Activated CD8-positive, alpha-beta memory T cell treated with anti-CD3 and anti-CD28 coated beads, Interleukin-2, amount 10 ng/mL, durations not matched to agents 7 days and 5 days (primary cell): Measurements from ENCODE around the gene RPL18A. TPM values are rescaled to one million over a fixed set of nuclear protein-coding genes. Genes with fewer than 3 reads are reported as not detected.

Experiments
- ATAC-seq: fragments of 150-1000 bp; cut with Tn5 transposase; one replicate; pipeline ENCODE4 v1.10.0; 2021; ENCODE audit warnings: moderate library complexity
- CTCF ChIA-PET: fragments of 350-600 bp; sonication (Branson Sonifier 250); formaldehyde crosslinking; loops from one replicate; lab custom pipeline; 2021; ENCODE audit warnings: antibody characterized with exemption; lab: Charles Lee
- DNase-seq: peaks from one replicate; pipeline ENCODE4 v3.0.0-alpha.2; 2020
- H3K27ac Mint-ChIP-seq: one replicate; pipeline ENCODE4 v1.8.0; 2021; ENCODE audit warnings: mild to moderate bottlenecking, mixed read lengths
- H3K27me3 Mint-ChIP-seq: one replicate; pipeline ENCODE4 v1.8.0; 2021; ENCODE audit warnings: mixed read lengths
- H3K36me3 Mint-ChIP-seq: one replicate; pipeline ENCODE4 v1.8.0; 2021; ENCODE audit warnings: mild to moderate bottlenecking, mixed read lengths
- H3K4me1 Mint-ChIP-seq: one replicate; pipeline ENCODE4 v1.8.0; 2021; ENCODE audit warnings: mixed read lengths
- H3K4me3 Mint-ChIP-seq: one replicate; pipeline ENCODE4 v1.8.0; 2021; ENCODE audit warnings: mild to moderate bottlenecking, moderate library complexity, mixed read lengths
- H3K9me3 Mint-ChIP-seq: one replicate; pipeline ENCODE4 v1.8.0; 2022; ENCODE audit warnings: low read depth, mixed read lengths
- total RNA-seq, 2 experiments: library from RNA; stranded (reverse); gene quantifications; one replicate each; pipeline ENCODE4 v1.2.3, GENCODE V29; 2021

Gene RPL18A
- total RNA-seq, 2 experiments from 2014 or later = 1,945 to 2,182 TPM

GRCh38 chr19:17865364-17866311 is 5.9 kb downstream of the RPL18A start:
- DNase-seq = no peak
- H3K27me3 Mint-ChIP-seq = no peaks in the 10 kb centered on the region
- no peak for ATAC-seq
- CTCF ChIA-PET = interaction anchor here (1.1 to 5.1 kb wide), 3 partner anchors 10 to 369 kb away, joined by 3 to 23 read pairs (median 4); partner anchors contain the start of gene CCDC124
- H3K4me1 Mint-ChIP-seq = peaks cover 19% of the 10 kb centered on the region
- no peaks in the 10 kb centered on the region for H3K9me3 Mint-ChIP-seq
- no peak overlapping the region for H3K4me3 Mint-ChIP-seq
- H3K27ac Mint-ChIP-seq = peak overlapping the region; percentile 45
- H3K36me3 Mint-ChIP-seq = peaks cover 29% of the 10 kb centered on the region

- DNase-seq = no peak
- Mint-ChIP-seq H3K4me1 (peaks cover 15% of the 10 kb centered on the region), H3K4me3 (no peak overlapping the region), H3K27ac (no peak overlapping the region), H3K27me3 (no peaks in the 10 kb centered on the region), H3K9me3 (no peaks in the 10 kb centered on the region), H3K36me3 (peaks cover 21% of the 10 kb centered on the region)
- ATAC-seq = no peak
- CTCF ChIA-PET = interaction anchor here (5.1 kb wide), 1 partner anchor 66 kb away, joined by 23 read pairs; the partner anchor contains the start of gene CCDC124
Observed at GRCh38 chr19:17866312-17866963, 6.7 kb downstream of the RPL18A start.

- ATAC-seq (no peak), DNase-seq (no peak)
- H3K4me3 Mint-ChIP-seq = no peak overlapping the region
- CTCF ChIA-PET = interaction anchor here (5.1 kb wide), 1 partner anchor 65 kb away, joined by 23 read pairs; the partner anchor contains the start of gene CCDC124
- H3K9me3 Mint-ChIP-seq = no peaks in the 10 kb centered on the region
- H3K36me3 Mint-ChIP-seq = peaks cover 16% of the 10 kb centered on the region
- no peak overlapping the region for H3K27ac Mint-ChIP-seq
- H3K27me3 Mint-ChIP-seq = no peaks in the 10 kb centered on the region
- peaks cover 12% of the 10 kb centered on the region for H3K4me1 Mint-ChIP-seq
Observed at GRCh38 chr19:17866964-17867486, 7.3 kb downstream of the RPL18A start.

- H3K36me3 Mint-ChIP-seq = peaks cover 3% of the 10 kb centered on the region
- no peak overlapping the region for H3K4me3 Mint-ChIP-seq
- no peaks in the 10 kb centered on the region for H3K27me3 Mint-ChIP-seq
- no peak overlapping the region for H3K27ac Mint-ChIP-seq
- no peak for ATAC-seq
- no peak for DNase-seq
- H3K9me3 Mint-ChIP-seq = no peaks in the 10 kb centered on the region
- CTCF ChIA-PET = no interaction called here
- peaks cover 16% of the 10 kb centered on the region for H3K4me1 Mint-ChIP-seq
Observed at GRCh38 chr19:17868669-17869068, 9.0 kb downstream of the RPL18A start.

GRCh38 chr19:17869114-17869608 is 9.5 kb downstream of the RPL18A start:
- CTCF ChIA-PET = interaction anchor here (5.0 kb wide), 1 partner anchor 62 kb away, joined by 55 read pairs; the partner anchor contains the start of gene CCDC124
- H3K9me3 Mint-ChIP-seq = no peaks in the 10 kb centered on the region
- H3K27ac Mint-ChIP-seq = no peak overlapping the region
- H3K4me1 Mint-ChIP-seq = peaks cover 19% of the 10 kb centered on the region
- H3K27me3 Mint-ChIP-seq = no peaks in the 10 kb centered on the region
- H3K36me3 Mint-ChIP-seq = peaks cover 2% of the 10 kb centered on the region
- ATAC-seq = no peak
- no peak overlapping the region for H3K4me3 Mint-ChIP-seq
- no peak for DNase-seq

GRCh38 chr19:17871032-17871877 is 11.5 kb downstream of the RPL18A start:
- peaks cover 2% of the 10 kb centered on the region for H3K27me3 Mint-ChIP-seq
- H3K9me3 Mint-ChIP-seq = no peaks in the 10 kb centered on the region
- H3K4me3 Mint-ChIP-seq = peak overlapping the region; percentile 77
- DNase-seq (no peak), ATAC-seq (no peak)
- H3K4me1 Mint-ChIP-seq = peaks cover 22% of the 10 kb centered on the region
- CTCF ChIA-PET = interaction anchor here (0.5 to 5.0 kb wide), 9 partner anchors 8 to 126 kb away, joined by 3 to 55 read pairs (median 3); partner anchors contain the start of genes CCDC124 and RPL18A
- peak overlapping the region; percentile 64 for H3K27ac Mint-ChIP-seq
- H3K36me3 Mint-ChIP-seq = no peaks in the 10 kb centered on the region

- CTCF ChIA-PET = interaction anchor here (0.6 to 5.0 kb wide), 8 partner anchors 8 to 126 kb away, joined by 3 to 55 read pairs (median 4); partner anchors contain the start of genes CCDC124 and RPL18A
- H3K27me3 Mint-ChIP-seq = peaks cover 2% of the 10 kb centered on the region
- no peaks in the 10 kb centered on the region for H3K9me3 Mint-ChIP-seq
- peaks cover 22% of the 10 kb centered on the region for H3K4me1 Mint-ChIP-seq
- H3K36me3 Mint-ChIP-seq = no peaks in the 10 kb centered on the region
- ATAC-seq = peak; percentile 8
- no peak for DNase-seq
- H3K27ac Mint-ChIP-seq = peak within 1 kb of the TSS; percentile 64
- H3K4me3 Mint-ChIP-seq = peak within 1 kb of the TSS; percentile 77
Observed at GRCh38 chr19:17871878-17872250, 12.2 kb downstream of the RPL18A start, which contains the start of gene SLC5A5. Gene SLC5A5, plus strand, starts transcription at chr19:17871945. Its CDS starts 375 bp downstream, at chr19:17872320.

- peak overlapping the region; percentile 77 for H3K4me3 Mint-ChIP-seq
- ATAC-seq = peak; percentile 60
- no peaks in the 10 kb centered on the region for H3K36me3 Mint-ChIP-seq
- no peaks in the 10 kb centered on the region for H3K9me3 Mint-ChIP-seq
- peak overlapping the region; percentile 24 for H3K27ac Mint-ChIP-seq
- H3K4me1 Mint-ChIP-seq = peaks cover 22% of the 10 kb centered on the region
- CTCF ChIA-PET = interaction anchor here (0.6 to 5.0 kb wide), 8 partner anchors 9 to 125 kb away, joined by 3 to 55 read pairs (median 4); partner anchors contain the start of genes CCDC124 and RPL18A
- H3K27me3 Mint-ChIP-seq = peaks cover 2% of the 10 kb centered on the region
- peak; percentile 78 for DNase-seq
Observed at GRCh38 chr19:17872251-17873001, 12.7 kb downstream of the RPL18A start.

- H3K27ac Mint-ChIP-seq = peak overlapping the region; percentile 67
- DNase-seq (peak; percentile 76), ATAC-seq (peak; percentile 75)
- CTCF ChIA-PET = interaction anchor here (1.0 to 5.0 kb wide), 5 partner anchors 14 to 64 kb away, joined by 3 to 55 read pairs (median 7); partner anchors contain the start of genes CCDC124 and RPL18A
- peaks cover 2% of the 10 kb centered on the region for H3K27me3 Mint-ChIP-seq
- peaks cover 22% of the 10 kb centered on the region for H3K4me1 Mint-ChIP-seq
- peak overlapping the region; percentile 67 for H3K4me3 Mint-ChIP-seq
- H3K36me3 Mint-ChIP-seq = no peaks in the 10 kb centered on the region
- H3K9me3 Mint-ChIP-seq = no peaks in the 10 kb centered on the region
Observed at GRCh38 chr19:17873786-17874757, 14.4 kb downstream of the RPL18A start.

- Mint-ChIP-seq H3K27me3 (peaks cover 2% of the 10 kb centered on the region), H3K4me1 (peaks cover 22% of the 10 kb centered on the region), H3K4me3 (peak overlapping the region; percentile 13), H3K9me3 (no peaks in the 10 kb centered on the region), H3K36me3 (no peaks in the 10 kb centered on the region), H3K27ac (no peak overlapping the region)
- CTCF ChIA-PET = interaction anchor here (1.0 to 2.5 kb wide), 2 partner anchors 15 to 58 kb away, joined by 3 to 7 read pairs; partner anchors contain the start of genes CCDC124 and RPL18A
- ATAC-seq = no peak
- no peak for DNase-seq
Observed at GRCh38 chr19:17874758-17875135, 15.0 kb downstream of the RPL18A start.
